Nephron (organoid): ENCODE results near the gene EZR.
"Not testable (repeated sequence)": the region's sequence is repeated elsewhere in the genome, so short reads cannot be mapped to it uniquely, and the experiment has no call there.

Experiments used
- H3K27ac Mint-ChIP-seq, 3 experiments: 2 replicates each; pipeline ENCODE4 v1.8.0; 2020; ENCODE audit warnings: mixed read lengths in 3 of 3, mild to moderate bottlenecking in 2 of 3, moderate library complexity in 1 of 3
- H3K27me3 Mint-ChIP-seq: 2 replicates; pipeline ENCODE4 v1.8.0; 2021; ENCODE audit warnings: low read depth, mild to moderate bottlenecking, moderate library complexity, mixed read lengths
- H3K36me3 Mint-ChIP-seq: 2 replicates; pipeline ENCODE4 v1.8.0; 2020; ENCODE audit warnings: low read depth, mixed read lengths
- H3K4me1 Mint-ChIP-seq: 2 replicates; pipeline ENCODE4 v1.8.0; 2020; ENCODE audit warnings: mixed read lengths
- H3K4me3 Mint-ChIP-seq, 3 experiments: 2 replicates each; pipeline ENCODE4 v1.8.0; 2020; ENCODE audit warnings: mild to moderate bottlenecking in 3 of 3, mixed read lengths in 3 of 3, moderate library complexity in 2 of 3
- H3K9me3 Mint-ChIP-seq: 2 replicates; pipeline ENCODE4 v1.8.0; 2020; ENCODE audit warnings: mixed read lengths
- TF ChIP-seq, protein P1 (sequence below), 3 experiments: fragments of 200-600 bp; sonication (generic); IDR thresholded peaks; one replicate each; pipeline ENCODE4 v1.5.0; 2021; ENCODE audit warnings: antibody characterized with exemption in 3 of 3; ENCODE audit not compliant: unreplicated experiment in 3 of 3

The EZR gene

DNA sequence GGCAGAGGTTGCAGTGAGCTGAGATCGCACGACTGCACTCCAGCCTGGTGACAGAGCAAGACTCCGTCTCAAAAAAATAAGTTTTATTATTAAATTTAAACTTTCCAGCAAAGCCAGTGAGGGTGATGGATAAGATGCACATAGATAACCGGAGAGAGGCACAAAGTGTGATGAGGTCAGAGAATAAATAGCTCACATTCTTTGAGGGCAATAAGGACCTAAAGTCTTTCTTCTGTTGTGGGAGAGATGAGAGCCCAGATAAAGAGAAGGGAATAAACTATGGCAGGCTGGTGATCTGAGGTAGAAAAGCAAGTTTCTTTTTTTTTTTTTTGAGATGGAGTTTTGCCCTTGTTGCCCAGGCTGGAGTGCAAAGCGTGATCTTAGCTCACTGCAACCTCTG lies 20.6 kb upstream of the EZR start:
- Mint-ChIP-seq H3K4me1 (peaks cover 6% of the 10 kb centered on the region), H3K27ac (no peak overlapping the region), H3K36me3 (no peaks in the 10 kb centered on the region), H3K4me3 (no peak overlapping the region), H3K27me3 (peaks cover 14% of the 10 kb centered on the region), H3K9me3 (peaks cover 3% of the 10 kb centered on the region)
- TF ChIP-seq, protein P1, sequence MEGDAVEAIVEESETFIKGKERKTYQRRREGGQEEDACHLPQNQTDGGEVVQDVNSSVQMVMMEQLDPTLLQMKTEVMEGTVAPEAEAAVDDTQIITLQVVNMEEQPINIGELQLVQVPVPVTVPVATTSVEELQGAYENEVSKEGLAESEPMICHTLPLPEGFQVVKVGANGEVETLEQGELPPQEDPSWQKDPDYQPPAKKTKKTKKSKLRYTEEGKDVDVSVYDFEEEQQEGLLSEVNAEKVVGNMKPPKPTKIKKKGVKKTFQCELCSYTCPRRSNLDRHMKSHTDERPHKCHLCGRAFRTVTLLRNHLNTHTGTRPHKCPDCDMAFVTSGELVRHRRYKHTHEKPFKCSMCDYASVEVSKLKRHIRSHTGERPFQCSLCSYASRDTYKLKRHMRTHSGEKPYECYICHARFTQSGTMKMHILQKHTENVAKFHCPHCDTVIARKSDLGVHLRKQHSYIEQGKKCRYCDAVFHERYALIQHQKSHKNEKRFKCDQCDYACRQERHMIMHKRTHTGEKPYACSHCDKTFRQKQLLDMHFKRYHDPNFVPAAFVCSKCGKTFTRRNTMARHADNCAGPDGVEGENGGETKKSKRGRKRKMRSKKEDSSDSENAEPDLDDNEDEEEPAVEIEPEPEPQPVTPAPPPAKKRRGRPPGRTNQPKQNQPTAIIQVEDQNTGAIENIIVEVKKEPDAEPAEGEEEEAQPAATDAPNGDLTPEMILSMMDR (IDR thresholded peaks at IDR 0.05; ENCODE audit: unreplicated experiment in 3 of 3), result no peak

DNA sequence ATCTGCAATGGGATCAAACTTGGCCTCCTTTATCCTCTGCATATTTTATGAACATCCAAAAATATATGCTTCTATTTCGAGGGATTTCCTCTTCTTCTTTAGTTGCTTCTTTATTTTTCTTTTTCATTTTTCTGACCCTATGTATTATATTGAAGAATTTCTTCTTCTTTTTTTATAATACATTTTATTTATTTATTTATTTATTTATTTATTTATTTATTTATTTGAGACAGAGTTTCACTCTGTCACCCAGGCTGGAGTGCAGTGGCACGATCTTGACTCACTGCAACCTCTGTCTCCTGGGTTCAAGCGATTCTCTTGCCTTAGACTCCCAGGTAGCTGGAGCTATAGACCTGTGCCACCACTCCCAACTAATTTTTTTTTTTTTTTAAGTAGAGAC lies 19.6 kb upstream of the EZR start:
- not testable (repeated sequence) for H3K36me3 Mint-ChIP-seq, H3K4me3 Mint-ChIP-seq, H3K9me3 Mint-ChIP-seq, H3K27ac Mint-ChIP-seq, H3K4me1 Mint-ChIP-seq
- H3K27me3 Mint-ChIP-seq, result peaks cover 14% of the 10 kb centered on the region

DNA sequence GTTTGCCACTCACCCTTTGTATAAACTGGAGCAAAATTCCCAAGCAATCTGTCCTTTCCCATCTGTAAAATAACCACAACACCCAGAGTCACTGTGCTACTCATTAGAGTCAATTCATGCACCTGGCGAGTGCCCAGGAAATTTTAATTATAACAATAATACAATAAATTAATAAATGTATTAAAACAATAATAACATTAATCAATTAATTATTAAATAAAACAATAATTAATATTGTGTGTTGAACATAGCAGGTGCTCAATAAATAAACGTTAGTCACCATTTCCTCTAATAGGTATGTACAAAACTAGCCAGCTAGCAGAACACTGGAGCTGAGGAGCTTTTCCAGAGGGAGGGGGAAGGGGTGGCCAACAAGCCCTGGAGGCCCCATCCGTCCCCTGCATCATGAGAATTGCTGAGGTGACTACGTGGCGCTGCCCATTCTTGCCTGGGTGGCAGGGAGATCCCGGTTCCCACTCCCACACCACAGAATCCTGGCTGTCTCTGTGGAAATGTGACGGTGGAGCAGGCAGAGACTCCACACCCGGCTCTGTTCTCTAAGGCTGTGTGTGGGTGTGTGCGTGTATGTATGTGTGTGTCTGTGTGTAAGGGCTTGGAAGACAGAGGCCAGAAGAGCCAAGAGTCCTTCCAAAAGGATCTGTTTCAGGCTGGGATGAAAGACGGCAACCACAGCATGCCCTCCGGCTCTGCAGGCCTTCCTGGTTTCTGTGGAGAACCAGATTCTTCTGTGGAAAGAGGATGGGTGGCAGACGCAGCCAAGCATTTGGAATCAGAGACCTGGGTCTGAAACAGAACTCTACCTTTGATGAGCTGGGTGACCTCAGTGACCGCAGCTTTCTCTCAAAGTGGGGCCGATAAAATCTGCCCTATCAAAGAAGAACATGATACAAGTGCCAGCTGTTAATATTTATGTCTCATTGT lies 18.8 kb upstream of the EZR start:
- H3K27ac Mint-ChIP-seq, result peak overlapping the region in 1 of 3 experiments; percentile 16
- no peaks in the 10 kb centered on the region for H3K36me3 Mint-ChIP-seq
- H3K4me3 Mint-ChIP-seq, result no peak overlapping the region
- H3K27me3 Mint-ChIP-seq, result peaks cover 14% of the 10 kb centered on the region
- peaks cover 6% of the 10 kb centered on the region for H3K4me1 Mint-ChIP-seq
- peaks cover 3% of the 10 kb centered on the region for H3K9me3 Mint-ChIP-seq
- TF ChIP-seq, protein P1 (IDR thresholded peaks at IDR 0.05; ENCODE audit: unreplicated experiment in 3 of 3), result no peak

DNA sequence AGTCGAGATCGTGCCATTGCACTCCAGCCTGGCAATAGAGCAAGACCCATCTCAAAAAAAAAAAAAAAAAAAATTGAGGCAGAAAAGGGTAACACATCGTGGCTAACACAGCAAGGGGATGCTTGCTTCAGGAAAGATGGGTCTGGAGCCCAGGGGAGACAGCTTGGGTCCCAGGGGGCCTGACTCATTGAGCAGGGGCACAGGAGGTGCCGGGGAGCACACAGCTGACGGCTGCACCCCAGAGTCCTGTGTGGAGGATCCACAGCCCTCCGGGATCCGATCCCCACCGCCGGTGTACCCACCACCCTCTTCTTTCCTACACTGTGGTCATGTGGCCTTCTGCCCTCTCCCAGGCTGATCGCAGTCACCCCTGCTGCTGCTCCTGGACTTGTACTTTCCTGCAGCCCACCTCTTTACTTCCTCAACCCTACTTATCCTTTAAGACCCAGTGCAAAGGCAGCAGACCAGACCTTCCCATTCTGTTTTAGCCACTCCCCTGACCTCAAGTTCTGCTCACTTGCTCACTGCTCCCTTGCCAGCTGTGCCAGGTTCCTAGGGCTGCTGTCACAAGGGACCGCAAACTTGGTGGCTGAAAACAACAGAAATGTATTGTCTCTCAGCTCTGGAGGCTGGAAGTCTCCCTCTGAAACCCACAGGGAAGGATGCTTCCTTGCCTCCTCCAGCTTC lies 17.6 kb upstream of the EZR start:
- Mint-ChIP-seq H3K4me1 (peaks cover 6% of the 10 kb centered on the region), H3K27me3 (peaks cover 16% of the 10 kb centered on the region), H3K4me3 (no peak overlapping the region), H3K9me3 (peaks cover 3% of the 10 kb centered on the region), H3K27ac (no peak overlapping the region), H3K36me3 (no peaks in the 10 kb centered on the region)
- TF ChIP-seq, protein P1 (IDR thresholded peaks at IDR 0.05; ENCODE audit: unreplicated experiment in 3 of 3), result no peak

DNA sequence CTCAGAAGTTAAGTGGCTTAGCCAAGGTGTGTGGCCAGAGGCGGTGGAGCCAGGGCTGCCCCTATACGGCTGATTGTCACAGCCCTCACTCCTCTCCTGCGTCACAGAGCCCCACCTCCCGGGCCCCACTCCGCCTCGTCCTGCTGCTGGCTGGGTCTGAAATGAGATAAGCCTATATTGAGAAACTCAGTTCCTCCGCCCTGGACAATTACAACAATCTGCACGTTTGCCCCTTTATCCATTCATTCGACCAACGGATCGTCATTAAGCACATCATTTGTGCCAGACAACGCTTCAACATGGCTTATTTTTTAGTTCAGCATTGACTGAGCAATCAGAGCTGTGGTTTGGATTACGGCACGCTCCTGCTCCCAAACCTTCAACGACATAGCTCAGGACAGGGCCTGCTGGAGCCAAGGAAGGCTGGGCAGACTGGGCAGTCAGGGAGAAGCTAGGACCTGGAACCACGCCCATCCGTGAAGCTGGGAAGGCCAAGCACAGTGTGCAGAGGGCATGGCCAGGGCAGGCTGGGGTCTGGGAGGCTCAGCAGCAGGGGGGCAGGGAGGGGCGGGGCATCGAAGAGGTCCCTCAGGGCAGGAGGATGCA lies 16.6 kb upstream of the EZR start:
- no peaks in the 10 kb centered on the region for H3K36me3 Mint-ChIP-seq
- H3K9me3 Mint-ChIP-seq, result peaks cover 3% of the 10 kb centered on the region
- H3K27ac Mint-ChIP-seq, result peak overlapping the region in 1 of 3 experiments; percentile 18
- peaks cover 6% of the 10 kb centered on the region for H3K4me1 Mint-ChIP-seq
- TF ChIP-seq, protein P1 (IDR thresholded peaks at IDR 0.05; ENCODE audit: unreplicated experiment in 3 of 3), result no peak
- peaks cover 18% of the 10 kb centered on the region for H3K27me3 Mint-ChIP-seq
- no peak overlapping the region for H3K4me3 Mint-ChIP-seq

DNA sequence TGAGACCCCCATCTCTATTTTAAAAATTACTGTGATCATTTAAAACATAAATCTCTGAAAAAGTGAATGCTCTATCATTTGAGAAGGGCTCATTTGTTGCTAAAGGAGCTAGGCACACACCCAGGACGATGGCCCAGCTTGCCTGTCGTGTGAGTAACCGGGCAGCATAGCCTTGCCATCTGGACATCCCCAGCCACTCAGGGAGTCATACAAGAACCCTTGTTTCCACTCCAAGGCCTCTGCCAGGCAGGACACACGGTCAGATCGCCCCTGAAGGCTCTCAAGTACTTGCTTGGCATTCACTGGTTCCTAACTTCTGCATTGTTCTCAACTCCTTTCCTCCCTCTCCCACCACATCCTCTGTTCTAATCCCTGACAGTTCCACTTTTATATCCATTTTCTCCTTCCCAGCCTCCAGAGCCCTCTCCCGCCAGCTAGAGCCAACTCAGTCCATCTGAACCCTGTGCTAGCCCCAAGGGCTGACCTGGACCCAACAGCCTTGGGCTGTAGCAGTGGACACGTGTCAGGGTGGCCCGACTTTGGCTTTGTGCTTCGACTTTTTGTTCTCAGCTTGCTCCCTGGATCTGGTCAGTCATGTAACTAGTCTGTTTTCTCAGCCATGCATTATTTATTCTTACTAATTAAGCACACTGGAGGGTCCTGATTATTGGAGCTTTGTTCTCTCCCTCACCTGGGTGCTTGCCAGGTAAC lies 15.7 kb upstream of the EZR start:
- H3K9me3 Mint-ChIP-seq, result no peaks in the 10 kb centered on the region
- peaks cover 18% of the 10 kb centered on the region for H3K27me3 Mint-ChIP-seq
- H3K36me3 Mint-ChIP-seq, result no peaks in the 10 kb centered on the region
- H3K27ac Mint-ChIP-seq, result no peak overlapping the region
- no peak overlapping the region for H3K4me3 Mint-ChIP-seq
- peaks cover 6% of the 10 kb centered on the region for H3K4me1 Mint-ChIP-seq
- TF ChIP-seq, protein P1 (IDR thresholded peaks at IDR 0.05; ENCODE audit: unreplicated experiment in 3 of 3), result no peak

DNA sequence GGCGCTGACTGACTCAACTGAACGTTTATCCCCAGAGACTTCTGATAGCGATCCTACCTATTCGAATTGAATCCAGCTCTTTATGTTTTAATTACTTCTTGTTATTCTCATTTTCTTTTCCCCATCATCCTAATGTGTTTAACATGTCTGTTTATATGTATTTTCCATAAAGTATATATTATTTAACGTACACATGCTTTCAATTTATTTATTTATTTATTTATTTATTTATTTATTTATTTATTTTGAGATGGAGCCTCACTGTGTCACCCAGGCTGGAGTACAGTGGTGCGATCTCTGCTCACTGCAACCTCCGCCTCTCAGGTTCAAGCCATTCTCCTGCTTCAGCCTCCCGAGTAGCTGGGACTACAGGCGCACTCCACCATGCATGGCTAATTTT lies 13.6 kb upstream of the EZR start:
- H3K36me3 Mint-ChIP-seq, H3K9me3 Mint-ChIP-seq, H3K4me1 Mint-ChIP-seq, H3K27ac Mint-ChIP-seq, H3K4me3 Mint-ChIP-seq: not testable (repeated sequence)
- peaks cover 18% of the 10 kb centered on the region for H3K27me3 Mint-ChIP-seq
